ENCODE data around the gene PAPPA2.
"Not testable (repeated sequence)": the region's sequence is repeated elsewhere in the genome, so short reads cannot be mapped to it uniquely, and the experiment has no call there.

Gene PAPPA2

DNA sequence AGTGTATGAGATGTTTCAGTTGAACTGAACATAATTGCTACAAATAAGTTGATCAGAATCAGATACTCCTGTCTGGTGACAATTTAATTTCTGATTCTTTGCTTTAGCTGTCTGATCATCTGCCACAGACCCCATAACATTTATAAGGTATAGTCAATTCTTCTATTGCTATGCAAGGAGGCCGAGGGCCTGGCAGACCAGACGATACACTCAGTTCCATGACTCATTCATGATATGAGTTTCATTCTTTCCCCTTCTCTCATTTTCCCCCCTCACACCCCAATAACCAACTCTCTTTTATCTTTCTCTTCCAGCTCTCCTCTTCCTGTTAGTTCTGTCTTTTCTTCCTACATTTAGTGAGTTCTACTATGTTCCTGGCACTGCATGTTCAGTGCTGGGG is 236.8 kb downstream of the PAPPA2 start:
- DNase-seq: no peak

DNA sequence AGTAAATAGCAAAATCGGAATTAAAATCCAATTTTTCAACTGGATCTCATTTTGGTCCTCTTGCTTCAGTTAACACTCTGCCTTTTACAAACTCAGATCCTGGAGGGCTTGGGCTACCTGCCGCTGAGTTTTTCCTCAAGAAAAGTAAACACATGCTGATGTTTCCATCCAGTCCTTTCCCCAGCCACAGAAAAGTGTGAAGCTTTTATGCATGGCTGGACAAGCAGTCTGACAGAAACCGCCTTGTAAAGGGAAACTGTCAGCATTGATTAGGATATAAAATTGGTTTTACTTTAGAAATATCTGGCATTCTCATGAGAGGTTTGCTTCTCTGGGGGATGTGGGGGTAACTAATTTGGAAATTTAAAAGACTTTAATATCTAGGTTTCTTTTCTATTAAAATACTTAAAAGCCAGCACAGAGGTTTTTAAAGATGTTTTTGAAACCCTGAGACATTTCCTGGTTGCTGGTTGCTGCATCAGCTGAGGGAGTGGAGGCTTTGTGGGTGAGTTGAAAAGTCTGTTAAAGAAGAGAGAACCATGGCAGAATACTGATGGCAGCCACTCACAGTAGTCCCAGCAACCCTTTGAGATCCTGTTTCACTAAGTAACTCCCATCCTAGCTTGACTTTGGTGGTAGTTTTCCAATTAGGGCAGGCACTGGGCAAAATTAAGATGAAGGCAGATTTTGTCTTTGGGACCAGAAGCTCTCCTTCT is 238.3 kb downstream of the PAPPA2 start:
- DNase-seq: no peak

DNA sequence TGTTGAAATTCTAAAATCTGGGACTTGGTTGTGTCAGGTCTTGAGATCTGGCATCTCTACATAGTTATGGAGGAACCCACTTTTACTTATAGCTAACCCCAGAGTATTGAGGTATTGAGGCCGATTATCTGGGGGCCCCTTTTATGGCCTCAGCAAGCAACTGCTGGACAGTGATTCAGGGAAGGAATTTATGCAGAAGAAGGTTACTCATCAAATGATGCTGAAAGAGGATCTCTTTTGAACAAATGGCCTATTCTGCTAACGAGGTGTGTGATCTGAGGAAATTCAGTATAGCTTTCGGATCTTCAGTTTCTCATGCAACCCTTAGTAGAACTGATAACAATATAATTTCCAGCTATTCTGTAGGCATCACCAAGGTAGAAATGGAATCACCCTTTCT is 239.9 kb downstream of the PAPPA2 start:
- no peak for DNase-seq

DNA sequence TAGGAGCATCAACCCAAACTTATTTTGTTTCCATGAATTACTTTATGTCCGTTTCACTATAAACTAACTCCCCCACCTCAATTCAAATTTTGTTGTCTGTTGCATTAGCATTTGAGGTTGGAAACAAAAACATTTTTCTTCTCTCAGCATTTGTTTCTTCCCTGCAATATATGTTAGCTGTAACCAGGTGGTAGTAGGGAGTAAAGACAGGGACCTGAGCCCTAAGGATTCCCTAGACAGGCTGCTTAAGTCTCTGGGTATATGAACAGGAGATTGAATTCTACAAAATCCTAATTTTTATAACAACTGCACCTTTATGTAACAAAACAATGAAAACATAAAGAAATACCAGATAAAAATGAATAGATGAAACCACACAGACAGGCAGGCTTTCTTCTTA is 242.6 kb downstream of the PAPPA2 start:
- DNase-seq: no peak

DNA sequence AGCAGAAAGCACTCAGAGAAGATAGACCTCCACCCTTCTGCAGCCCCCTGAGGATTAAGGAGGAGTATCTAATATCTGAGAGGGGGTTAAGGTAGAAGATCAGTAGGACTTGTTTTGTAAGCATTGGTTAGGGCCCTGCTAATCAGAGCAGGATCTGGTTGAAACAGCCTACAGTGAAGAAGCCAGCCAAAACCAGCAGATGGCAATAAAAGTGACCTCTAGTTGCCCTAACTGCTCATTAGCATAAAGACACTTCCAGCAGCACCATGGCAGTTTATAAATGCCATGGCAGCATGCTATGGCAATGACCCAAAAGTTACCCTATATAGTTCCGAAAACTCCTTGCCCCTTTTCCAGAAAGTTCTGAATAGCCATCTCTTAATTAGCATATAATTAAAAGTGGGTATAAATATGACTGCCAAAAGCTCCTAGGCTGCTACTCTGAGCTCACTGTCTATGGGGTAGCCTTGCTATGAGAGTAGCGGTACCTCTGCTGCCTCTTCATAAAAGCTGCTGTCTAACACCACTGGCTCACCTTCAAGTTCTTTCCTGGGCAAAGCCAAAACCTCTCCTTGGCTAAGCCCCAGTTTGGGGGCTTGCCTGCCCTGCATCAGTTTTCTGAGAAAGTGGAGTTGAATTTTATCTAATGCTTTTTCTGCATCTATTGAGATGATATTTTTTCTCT is 254.2 kb downstream of the PAPPA2 start:
- DNase-seq: peak; percentile 78

DNA sequence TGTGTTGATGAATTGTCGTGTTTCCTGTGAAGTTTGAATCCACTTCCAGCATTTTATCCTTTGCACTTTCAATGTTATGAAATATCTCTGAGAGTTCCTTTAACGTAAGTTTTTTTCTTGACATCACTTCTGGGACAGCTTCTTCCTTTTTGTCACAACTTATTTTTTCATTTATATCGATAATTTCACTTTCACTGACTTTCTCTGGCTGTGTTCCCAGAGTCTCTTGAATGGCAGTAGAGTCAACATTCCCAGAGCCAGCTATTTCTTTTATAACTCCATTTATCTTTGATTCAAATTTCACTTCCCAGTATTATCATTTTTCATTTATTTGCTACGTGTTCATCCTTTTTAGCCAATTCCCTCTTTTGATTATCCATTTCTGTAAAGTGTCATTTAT is 256.5 kb downstream of the PAPPA2 start:
- peak; percentile 23 for DNase-seq

DNA sequence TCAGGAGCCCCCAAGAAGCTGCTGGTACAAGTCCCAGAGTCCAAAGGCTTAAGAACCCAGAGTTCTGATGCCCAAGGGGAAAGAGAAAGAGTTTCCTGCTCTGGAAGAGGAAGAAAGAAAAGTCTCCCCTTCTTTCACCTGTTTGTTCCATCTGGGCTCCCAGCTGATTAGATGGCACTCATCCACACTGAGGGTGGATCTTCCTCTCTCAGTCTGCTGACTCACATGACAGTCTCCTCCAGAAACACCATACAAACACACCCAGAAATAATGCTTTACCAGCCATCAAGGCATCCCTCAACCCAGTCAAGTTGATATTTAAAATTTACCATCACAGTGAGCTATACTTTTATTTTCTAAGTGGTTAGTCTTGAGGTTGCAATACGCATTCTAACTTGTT is 257.9 kb downstream of the PAPPA2 start:
- no peak for DNase-seq

DNA sequence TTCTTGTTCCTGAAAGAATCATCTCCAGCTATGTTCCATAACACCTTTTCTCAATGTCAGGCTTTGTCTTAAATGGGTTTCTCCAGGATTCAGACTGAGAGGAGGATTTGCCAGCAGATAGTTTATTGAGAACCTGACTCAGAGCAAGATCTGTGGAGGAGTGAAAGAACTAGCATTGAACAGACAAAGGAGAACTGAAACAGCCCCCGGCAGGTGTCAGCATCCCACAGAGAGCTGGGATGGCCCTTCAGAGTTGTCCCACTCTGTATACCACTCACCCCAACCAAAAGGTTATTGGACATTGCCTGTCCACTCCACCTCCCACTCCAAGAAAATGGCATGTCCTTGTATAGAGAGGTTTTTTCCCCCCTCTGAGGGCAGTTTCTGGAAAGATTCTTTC is 270.7 kb downstream of the PAPPA2 start:
- no peak for DNase-seq

DNA sequence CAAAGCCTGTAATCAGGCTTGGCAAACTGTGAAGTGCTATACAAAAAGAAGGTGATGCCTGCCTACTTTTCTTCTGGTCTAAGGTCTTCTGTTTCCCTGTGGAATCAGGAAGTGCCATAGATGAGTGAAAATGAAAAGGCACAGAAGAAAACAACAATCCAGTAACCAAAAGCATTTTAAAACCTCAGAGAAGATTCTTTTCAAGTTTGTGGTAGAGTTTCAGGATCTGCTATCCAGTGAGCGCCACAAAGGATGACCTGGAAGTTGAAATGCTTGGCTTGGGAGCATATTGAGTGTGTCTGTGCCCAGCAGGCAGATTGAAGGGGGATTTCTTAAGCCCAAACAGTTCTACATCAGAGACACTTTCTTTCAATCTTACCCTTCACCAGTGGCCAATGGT is 272.2 kb downstream of the PAPPA2 start:
- DNase-seq: no peak

DNA sequence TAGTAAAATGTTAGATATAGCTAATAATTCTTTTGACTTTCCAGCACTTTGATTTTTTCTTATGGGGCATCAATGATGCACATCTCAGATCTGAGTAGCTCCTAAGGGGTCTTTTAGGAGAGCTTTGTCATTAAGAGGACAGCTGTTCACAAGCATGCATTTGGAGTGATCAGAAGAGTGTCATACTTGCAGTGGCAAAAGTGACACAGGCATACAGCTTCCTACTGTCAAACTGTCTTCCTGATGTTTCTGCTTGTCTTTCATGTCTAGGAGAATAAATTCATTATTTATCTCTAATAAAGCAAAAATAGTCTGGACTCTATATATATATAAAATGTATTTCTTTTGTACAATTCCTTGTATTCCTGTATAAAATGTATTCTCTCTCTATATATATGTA is 273.0 kb downstream of the PAPPA2 start:
- no peak for DNase-seq

DNA sequence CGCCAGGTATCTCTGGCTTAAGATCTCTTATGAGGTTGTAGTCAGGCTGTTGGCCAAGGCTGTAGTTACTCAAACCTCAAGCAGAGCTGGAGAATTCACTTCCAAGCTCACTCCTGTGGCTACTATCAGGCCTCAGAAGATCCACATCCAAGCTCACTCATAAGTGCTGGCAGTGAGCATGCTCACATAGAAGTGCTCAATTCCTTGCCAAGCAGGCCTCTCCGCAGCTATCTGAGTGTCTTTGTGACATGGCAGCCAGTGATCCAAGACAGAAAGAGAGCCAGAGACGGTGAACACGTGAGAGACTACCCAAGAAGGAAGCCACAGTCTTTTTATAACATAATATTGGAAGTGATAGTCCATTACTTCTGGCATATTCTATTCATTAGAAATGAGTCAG is 278.2 kb downstream of the PAPPA2 start:
- DNase-seq: no peak

DNA sequence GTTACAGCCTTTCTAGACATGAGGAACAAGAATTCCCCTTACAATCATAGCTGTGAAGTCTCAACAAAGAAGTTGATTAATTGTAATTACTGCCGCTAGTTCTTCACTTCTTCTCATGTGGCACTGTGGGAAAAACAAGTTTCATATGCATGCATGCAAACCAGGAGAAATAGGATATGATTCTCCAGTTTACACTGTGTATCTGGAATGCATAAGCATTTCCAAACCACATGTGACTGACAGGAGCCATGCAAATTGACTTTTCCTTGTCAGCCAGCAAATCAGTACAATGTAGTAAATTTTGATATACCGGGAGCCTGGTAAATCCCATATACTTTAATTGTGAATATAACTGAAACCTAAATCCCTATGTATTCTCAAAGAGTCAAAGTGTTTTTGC is 279.3 kb downstream of the PAPPA2 start:
- no peak for DNase-seq

DNA sequence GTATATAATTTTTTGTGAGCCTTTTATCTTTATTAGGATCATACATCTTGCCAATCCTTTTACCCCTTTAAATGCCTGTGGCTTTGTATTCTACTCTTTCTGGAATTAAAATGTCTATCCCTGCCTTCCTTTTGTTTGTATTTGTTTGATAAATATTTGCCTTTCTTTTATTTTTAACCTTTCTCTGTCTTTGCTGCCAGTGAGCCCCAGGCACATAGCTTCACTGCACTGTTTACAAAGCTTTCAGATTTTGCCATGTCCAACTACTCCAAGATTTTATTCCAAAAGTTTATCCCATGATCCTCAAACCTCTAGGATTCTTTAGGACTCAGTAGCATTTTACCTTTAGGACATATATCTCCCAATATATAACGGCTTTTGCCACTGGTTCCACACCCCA is 281.2 kb downstream of the PAPPA2 start:
- DNase-seq: no peak

DNA sequence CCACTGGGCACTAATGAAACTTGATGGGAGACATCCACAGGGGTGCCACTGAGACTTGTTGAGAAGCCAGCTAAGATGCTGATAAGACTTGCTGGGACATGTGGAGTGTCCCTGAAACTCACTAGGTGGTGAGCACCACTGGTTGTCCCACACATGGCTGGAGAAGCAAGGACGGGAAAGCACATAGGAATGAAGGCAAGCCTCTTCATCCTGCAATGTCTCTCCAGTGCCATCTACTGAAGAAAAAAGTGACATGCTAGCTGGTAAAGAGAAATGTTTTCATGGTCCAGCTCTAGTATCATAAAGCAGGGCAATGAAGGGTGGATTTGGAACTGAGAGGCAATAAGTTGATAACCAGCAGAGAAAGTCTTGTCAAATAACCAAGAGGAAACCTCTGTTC is 283.0 kb downstream of the PAPPA2 start:
- no peak for DNase-seq

DNA sequence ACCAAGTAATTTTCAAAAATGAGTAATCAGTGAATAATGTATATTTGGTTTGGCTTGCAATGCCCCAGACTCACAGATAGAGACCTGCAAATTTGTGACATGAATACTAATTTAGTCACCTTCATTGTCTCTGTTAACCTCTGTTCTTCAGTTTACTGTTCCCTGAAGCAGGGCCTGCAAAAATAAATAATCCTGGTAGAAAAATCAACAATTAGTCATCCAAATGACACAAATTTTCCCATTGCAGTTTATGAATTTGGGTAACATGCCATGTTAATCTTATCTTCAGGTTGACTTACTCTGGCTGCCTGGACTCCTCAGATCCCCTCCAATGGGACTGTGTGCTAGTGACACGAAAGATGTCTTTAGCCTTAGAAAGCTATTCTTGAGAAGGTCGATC is 289.5 kb downstream of the PAPPA2 start:
- no peak for DNase-seq

DNA sequence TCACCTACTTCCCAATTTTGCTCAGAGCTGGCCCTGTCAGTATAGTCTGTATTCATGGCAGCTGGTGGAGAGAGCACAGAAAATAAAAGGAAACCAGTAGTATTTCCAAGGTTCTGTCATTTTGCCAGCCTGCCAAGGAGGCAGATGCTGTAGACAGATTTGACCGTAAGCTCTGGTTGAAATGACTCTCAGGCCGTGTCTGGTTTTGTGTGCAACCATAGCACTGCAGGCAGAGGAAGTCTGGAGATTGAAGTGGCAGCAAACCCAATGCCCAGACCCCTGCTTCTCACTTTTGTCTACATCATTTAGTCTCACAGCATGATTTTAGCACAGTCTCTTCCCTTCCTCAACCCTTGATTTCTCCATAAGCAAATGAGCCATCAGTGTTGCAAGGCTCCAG is 291.7 kb downstream of the PAPPA2 start:
- no peak for DNase-seq

DNA sequence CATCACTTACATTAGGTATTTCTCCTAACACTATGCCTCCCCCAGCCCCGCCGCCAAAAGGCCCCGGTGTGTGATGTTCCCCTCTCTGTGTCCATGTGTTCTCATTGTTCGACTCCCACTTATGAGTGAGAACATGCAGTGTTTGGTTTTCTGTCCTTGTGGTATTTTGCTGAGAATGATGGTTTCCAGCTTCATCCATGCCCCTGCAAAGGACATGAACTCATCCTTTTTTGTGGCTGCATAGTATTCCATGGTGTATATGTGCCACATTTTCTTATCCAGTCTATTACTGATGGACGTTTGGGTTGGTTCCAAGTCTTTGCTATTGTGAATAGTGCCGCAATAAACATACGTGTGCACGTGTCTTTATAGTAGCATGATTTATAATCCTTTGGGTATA is 293.8 kb downstream of the PAPPA2 start:
- DNase-seq: not testable (repeated sequence)

DNA sequence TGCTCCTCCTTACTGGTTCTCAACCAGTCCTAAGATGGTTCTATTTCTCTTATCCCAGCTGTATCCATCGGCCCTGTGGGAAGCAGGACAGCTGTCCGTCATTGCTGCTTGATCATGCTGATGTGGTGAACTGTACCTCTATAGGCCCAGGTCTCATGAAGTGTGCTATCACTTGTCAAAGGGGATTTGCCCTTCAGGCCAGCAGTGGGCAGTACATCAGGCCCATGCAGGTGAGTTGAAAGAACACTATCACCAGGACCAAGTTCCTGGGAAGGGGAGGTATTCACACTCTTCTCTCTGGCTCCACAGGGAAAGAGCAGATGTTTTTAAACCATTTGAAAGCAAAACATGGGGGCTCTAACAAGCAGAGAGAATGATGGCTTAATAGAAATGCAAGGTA is 302.6 kb downstream of the PAPPA2 start:
- no peak for DNase-seq

DNA sequence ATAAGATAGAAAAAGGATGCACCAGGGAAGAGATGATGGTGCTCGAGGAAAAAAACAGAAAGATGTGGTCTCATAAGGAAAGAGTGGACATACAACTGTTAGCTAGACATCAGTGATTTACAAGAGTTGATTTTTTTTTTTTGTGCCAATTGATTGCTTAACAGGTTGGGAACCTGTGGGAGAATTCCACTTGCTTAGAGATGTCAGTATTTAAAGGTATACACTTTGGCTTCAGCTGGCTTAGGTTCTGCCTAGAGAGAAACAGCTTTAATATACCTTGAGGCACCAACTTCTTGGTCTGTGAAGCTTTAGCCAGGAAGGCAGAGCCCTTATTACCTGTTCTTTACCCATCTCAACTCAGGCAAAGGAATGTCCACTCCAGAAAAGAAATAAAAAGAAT is 303.8 kb downstream of the PAPPA2 start:
- DNase-seq: no peak

DNA sequence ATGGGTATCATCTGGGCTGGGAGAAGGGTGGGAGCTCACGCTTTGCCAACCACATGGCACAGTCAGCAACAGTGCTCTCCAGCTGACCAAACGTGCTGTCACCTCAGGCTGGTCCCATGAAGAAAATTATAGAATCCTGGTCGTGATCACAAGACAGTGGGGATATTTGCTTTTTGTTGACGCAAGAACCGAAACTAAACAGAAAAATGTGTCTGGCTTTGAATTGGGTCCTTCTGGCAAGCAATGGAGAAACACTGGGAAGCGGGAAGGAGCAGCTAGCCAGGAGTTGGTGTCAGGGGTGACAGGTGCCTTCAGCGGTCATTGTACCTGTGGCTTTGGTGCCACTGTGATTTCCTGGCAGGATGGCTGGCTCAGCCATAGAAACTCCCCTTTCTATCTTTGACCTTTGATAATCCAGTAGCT is 304.8 kb downstream of the PAPPA2 start:
- no peak for DNase-seq

DNA sequence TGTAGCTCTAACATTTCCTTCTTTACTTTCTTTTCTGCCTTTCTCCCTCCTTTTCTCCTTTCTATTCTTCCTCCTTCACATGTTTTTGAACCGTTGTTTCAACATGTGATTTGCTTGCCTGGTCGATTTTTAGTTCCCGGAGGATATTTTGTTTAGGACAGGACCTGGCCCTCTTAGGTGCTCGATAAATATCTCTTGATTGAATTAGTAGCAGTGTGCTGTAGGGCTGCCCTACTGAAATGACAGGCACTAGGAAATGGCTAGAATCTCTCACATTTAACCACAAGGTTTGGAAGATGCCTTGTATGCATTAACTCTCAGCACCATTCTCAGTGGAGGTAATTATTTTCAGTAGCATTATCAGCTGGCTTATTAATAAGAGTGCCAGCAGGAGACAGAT is 305.6 kb downstream of the PAPPA2 start:
- DNase-seq: no peak

DNA sequence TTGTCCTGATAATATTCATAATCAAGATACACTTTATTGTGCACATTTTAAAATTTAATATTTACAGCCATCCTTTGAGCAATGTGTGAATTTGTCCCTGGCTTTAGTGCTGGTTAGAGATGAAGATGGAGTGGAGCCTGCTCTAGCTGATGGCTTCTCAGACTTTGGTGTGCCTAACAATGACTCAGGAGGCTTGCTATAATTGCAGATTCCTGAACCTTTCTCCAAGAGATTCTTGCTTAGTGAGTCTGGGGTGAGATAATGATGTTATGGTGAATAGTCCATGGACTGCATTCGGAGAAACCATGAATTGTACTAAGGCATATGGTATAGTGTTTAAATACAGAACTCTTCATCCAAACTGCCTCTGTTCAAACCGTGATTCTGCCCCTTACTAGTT is 307.1 kb downstream of the PAPPA2 start:
- DNase-seq: no peak

DNA sequence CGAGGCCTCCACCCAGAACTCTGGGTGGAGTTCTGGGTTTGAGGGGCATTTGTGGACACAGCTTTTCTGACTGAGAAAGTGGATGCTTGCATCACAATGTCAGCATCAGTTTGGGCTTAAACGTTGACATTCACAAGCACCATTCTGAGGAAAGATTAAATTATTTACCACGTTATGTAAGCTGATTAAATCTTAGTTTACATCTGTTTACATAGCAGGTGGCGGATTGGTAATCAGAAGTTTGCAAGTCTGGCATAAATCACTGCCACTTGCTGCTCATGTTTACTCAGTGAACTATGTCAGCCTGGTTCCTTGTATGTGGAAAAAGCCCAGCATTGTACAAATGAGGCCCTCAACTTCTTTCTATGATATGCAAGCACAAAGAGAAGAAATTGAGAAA is 310.1 kb downstream of the PAPPA2 start:
- DNase-seq: no peak

DNA sequence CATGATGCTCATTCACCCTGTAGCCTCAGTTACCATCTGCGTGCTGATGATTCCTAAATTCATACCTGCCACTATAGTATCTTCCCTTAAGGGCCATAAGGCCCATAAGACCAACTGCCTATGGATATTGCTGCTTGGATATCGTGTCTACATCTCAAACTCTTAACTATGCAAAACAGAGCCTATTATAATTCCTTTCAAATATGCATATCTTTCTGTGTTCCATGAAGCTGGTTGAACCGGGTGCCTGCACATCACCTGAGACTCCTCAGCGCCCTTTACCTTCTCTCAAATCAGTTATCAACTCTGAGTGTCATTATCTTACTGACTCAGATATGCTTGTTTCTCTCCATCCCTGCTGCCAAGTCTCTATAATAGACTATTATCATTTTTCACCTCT is 311.2 kb downstream of the PAPPA2 start:
- no peak for DNase-seq

DNA sequence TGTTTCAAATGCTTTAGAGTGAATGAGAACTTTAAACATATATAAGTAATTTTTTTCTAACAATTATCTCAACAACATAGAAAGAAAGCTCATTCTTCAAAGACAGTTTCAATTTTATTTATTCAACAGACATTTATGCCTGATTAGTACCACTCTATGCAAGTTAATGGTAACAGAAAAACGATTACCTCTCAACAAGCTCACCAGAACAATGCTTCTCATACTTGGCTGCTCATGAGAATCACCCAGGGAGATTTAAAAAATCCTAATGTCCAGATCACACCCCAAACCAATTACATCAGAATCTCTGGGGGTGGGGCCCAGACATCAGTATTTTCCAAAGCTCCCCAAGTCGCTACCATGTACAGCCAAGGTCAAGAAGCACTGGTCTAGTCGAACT is 312.4 kb downstream of the PAPPA2 start:
- no peak for DNase-seq
